HG03135 (cell line): ENCODE data around the gene DCTN3.
A peak's percentile ranks its signal among the peaks of the same experiment; 100 is the strongest.

Experiments used
- ATAC-seq: cut with Tn5 transposase; IDR thresholded peaks from one replicate; pipeline ENCODE4 v1.9.1; 2021; ENCODE audit warnings: mild to moderate bottlenecking, moderate library complexity; ENCODE audit not compliant: unreplicated experiment

Gene DCTN3

DNA sequence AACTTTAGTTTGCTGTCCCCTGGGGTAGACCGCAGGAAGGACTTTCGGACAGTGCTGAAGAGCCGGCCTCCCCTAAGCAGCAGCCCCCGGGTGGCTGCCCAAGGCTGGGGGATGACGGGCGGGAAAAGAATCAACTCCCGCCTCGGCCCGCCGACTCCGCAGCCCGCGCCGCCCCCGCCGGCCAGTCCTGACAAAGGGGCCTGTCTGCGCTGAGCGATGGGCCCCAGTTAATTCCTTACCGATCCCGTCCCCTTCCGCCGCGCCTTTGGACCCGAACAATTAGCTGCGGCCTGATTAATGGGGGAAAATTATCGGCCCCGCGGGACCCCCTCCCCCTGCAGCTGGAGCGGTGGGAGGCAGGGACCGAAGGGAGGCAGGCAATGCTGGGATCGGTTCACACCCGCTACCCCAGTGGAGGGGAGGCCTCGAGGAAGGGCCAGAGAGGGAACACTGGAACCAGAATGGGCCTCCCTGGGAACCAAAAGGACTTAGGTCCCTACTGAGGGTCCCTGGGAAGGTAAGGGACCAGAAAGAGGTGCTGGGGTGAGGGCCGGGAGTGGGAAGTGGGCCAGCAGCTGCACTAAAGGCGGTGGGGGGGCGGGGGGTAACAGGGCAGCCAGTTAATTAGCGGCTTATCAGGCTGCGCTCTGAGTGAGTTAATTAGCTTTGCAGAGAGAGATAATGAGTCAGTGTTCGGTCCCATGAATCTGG, 4.3 kb upstream of the DCTN3 start:
- no peak for ATAC-seq

DNA sequence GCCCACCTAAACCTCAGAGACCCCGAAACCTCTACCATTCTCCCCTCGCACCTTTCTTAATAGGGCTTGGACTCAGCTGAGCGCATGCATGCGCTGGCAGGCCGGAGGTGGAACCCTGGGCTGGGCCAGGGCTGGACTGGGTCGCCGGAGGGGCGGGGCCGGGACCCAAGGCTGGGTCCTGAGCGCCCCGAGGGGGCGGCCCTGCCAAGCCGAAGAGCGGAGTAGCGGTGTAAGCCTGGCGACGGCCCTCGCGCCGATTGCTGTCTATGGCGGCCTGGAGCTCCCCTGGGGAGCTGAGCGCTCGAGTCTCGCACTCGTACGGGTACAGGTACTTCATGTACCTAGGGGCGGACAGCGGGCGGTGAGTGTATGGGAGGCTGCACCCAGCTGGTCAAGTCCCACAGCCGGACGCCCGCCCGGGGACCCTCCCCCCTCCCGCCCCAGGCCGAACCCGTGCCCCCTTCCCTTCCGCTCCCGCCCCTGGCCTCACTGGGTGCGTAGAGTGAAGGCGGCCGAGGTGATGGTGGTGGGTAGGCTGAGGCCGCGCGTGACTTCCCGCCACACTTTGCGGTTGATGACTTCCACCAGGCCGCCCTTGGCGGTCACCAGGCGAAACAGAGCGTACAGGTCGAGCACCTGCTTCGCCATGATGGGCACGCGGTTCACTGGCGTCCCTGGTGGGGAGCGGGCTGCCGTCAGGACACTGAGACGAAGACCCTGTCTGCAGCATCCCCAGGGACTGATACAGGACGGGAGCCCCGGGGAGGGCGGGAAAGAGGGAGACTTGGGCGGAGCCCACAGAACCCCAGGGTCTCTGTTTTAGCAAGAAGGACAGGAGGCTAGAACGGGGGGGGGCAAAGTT, 3.3 kb upstream of the DCTN3 start:
- no peak for ATAC-seq

DNA sequence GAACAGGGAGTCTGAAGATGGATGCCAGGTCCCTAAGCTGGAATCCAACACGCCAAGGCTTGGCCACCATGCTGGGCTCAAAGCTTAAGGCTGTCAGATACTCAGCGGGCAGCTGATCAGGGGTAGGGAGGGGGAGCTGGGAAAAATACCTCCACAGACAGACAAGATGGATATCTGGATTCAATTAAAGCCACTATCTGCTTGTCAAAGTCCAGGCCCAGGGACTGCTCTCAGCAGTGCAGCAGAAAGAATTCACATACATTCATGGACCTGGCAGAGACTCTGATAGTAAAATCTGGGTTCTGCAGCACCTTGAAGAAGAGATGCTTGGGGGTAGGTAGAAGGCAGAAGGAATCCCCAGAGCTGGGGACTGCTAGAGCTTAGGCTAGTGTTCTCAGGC, 5.2 kb downstream of the DCTN3 start:
- ATAC-seq = no peak

DNA sequence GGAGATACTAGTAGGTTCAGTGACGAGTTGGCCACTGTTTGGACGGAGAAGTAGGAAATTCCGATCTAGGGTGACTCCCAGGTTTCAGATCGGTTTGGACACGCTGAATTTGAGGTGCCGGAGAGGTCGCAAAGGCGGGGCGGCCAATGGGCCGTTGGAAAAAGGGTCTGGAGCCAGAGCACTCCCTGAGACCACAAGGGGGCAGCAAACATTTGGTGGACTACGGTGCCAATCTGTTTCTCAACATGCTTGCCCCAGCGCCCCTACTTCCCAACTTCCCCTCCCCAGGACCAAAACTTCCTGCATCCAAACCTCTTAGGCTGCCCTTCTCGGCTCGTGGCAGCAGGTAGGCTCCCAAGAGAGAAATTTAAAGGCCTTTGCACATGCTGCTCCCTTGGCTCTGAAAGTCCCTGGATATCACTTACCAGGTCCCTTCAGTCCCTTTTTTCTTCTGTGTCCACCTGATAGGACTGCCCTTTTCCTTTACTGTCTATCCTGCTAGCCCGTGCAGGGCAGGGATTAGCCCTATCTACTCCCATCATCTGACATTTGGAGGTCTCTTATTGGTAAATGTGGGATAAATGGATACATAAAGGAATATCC, 7.4 kb downstream of the DCTN3 start:
- peak; percentile 41 for ATAC-seq

DNA sequence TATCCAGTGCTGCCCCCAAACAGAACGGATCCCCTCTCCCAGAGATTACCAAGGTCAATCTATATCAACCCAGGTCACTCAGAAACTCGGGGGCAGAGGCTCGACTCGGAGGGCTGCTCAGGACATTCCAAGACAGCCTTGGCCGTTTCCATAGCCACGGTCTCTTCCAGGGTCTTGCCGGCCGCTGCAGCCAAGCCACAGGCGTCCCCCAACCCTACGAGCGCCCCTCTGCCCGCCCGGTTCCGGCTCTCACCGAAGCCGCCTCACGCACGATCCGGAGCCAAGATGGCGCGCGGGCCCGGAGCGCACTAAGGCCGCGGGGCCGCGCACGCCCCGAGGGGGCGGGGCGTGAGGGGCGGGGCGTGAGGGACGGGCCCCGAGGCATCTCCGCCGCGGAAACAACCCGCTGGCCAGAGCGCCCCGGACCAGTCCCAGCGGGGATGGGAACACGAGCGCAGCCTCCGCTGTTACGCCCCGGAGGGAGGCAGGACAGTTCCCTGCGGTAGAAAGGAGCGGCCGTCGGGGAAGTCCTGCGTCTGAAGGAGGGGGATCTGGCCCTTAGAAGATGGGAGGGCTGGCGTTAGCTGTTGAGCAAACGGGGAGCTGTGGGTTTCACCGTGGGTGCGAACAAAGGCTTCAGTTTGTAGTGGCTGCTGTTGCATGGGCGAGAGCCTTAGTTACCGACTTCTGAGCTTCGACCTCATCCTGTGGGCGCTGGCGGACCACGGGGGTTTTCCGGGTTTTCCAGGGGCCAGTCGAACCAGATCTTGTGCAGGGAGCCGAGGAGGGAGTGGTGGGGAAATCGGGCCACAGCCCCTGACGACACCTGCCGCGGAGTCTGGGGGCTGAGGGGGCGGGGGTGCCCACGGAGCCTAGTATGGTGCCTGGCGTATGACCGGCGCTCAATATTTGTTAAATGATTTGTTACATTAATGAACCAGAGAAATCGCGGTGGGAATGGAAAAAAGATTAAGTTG, 8.2 kb downstream of the DCTN3 start, which contains the start of gene RPP25L:
Gene RPP25L, minus strand, starts transcription at position 287 of the 977 bp plus-strand sequence. CDS start 801 bp downstream, outside the sequence.
- ATAC-seq = peak; percentile 76

DNA sequence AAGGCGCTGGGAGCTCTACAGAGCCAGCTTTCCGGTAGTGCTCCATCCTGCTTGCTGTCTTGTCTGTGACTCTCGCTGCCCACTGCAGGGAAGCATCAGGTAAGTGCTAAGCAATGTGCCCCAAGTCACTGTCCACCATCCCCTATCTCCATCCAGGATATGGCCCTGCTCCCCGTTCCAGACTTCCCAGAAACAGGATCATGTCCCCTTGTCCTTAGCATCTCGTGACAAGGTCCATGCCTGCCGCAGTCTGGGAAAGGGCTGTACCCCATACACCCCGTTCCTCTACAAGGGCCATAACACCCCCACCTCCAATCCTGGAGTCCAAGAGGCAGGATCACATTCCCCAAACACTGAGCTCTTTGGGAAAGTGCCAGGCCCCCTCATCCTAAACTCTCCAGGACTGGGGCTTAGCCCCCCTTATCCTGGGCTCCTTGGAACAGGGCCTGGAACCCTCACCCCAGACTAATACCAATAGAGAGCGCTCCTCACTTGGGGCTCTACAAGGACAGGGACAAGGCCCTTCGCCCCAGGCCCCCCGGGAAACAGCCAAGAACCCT, 9.0 kb downstream of the DCTN3 start:
- no peak for ATAC-seq

DNA sequence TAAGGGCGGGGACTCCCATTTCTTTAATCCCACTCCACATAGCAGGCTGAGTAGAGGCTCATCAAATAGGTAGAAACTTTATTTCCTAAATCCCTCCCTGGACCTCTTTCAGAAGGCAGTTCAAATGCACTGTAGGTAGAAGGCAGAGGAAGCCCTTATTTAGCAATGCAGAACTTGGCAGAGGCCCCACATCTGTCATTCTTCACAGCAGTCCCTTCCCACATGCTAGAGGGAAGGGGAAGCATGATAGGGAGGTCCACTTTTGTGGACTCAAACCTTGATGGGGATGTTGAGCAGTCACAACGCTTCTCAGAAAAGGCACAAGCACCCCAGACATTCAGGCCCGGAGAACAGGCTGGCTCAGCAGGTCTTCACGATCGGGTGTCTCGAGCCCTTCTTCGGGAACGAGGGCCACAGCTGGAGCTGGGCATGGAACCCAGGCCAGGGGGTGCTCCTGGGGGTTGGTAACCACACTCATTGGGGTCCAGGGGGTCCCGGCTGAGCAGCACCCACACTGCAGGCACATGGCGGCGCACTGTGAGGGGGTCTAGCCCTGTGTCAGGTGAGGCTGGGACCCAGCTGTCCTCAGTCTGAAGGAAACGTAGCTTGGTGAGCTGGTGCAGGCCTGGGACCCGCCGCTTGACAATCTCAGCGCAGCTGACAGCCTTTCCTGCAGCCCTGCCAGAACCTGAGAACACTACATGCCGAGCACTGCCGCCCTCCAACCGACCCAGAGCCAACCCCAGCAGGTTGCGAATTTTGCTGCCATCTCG, 9.7 kb downstream of the DCTN3 start:
- no peak for ATAC-seq

DNA sequence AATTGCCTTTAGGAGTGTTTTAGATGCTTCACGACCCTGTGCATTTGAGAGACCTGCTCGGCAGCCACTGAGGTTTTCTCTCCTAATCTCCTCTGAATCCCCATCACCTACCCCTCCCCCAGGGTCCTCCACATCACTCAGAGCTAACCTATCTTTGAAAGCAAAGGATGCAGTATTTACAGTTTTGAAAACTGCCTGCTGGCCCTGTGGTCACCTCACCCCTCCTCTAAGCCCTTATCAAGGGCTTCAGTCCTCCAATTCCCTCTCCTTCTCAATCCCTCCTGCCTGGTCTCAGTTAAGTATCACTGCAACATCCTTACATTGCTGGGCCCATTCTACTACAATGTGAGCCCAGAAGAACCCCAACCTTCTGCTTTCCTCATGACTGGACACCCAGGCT, 13.0 kb downstream of the DCTN3 start:
- no peak for ATAC-seq

DNA sequence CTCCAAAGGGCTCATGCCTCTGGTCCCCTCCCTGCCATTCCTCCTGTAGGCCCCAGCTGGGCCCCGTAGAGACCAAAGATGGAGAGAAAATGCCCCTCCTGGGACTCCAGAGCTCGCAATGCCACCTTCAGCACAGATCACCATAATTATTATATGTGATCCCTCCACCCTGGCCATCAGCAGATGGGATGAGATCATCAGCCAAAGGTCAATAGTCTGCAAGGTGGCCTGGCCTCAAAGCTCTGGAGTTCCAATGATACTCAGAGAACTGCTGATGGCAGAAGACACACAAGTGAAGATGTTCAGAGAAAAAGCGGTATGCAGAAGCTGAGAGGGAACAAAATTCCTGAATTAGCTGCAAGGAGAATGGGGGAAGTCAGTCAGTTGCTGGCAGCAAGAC, 13.4 kb downstream of the DCTN3 start:
- no peak for ATAC-seq

DNA sequence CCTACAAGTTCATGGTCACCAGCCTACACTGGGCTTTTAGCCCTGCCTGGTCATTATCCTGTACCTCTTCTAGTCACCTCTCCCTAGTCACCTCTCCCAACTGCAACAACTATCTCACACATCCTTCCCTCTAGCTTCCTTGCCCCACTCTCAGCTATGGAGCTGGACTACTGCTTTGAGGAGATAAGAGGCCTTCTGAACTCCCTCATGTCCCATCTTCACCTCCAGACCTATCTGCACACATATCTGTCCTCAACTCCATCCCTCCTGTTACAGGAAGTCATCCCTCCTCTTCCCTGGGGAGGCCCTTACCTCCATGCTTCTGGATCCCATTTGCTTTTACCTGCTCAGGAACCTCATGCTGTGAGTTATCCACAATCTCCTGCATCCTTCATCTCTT, 14.1 kb downstream of the DCTN3 start:
- ATAC-seq = no peak

DNA sequence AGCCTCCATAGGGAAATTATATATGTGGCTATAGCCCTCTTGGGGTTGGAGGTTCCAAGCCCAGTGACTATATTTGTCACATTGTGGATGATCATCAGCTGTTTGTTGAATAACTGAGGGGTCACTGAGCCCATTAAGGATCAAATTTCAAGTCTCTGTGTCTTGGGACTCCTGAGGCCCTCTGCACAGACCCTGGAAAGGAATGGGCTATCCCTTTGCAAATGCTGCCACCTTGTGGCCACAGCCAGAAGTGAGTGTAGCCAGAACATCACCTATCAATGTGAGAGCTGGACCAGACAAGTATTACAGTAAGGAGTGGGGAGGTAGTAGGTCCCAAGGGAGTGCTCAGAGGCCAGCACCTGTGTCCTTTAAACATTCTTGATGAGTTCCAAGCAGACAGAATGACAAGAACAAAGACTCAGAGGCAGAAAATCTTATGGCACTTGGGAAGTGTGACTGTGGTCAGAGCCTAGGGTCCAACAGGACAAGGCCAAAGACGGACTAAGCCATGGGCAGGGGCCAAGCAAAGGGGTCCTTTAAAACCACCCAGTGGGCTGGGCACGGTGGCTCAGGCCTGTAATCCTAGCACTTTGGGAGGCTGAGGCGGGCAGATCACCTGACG, 16.6 kb downstream of the DCTN3 start:
- ATAC-seq = peak; percentile 64

DNA sequence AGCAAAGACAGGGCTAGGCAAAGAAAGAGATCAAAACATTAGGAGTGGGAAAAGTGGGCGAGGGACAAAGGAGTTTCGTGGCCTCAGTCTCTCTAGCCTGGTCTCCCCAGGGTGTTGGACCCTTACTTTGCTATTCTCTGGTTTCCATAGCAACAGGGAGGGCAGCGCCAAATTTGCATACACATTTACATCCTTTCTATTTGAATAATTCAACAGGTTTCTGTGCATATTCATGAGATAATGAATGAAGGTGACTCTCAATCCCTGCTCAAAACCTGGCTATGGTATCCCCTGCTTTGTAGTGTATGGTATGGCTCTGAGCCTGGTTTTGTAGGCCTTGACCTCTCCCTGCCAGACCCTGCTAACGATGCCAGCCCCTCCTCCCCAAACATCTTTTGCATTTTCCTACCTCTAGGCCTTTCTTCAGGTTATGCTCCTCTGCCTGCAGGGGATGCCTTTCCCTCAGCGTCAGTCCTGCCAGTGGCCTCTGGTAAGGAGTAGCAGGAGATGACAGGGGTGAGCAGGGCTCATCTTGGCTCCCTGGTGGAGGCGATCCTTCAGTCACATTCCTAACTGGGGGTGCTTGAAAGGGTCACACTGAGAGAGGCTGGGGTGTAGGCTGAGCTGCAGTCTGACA, 18.2 kb downstream of the DCTN3 start:
- ATAC-seq = no peak

DNA sequence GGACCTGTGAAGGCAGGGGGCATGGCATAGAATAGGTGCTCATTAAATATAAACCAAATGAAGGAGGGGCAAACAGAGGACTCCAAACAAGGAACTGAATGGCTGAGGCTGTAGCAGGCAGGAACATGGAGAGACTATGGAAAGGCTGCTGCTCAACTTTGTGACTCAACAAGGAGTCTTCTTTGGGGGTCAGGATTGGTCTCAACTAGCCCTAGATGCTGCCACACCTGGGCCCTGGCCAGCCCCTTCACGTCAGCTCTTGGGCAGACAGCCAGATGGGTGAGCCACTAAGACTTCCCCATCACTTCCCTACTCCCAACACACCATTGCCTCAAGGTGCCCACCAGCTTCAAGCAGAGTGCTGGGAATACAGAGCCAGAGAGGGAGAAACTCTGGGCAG, 19.4 kb downstream of the DCTN3 start:
- no peak for ATAC-seq

DNA sequence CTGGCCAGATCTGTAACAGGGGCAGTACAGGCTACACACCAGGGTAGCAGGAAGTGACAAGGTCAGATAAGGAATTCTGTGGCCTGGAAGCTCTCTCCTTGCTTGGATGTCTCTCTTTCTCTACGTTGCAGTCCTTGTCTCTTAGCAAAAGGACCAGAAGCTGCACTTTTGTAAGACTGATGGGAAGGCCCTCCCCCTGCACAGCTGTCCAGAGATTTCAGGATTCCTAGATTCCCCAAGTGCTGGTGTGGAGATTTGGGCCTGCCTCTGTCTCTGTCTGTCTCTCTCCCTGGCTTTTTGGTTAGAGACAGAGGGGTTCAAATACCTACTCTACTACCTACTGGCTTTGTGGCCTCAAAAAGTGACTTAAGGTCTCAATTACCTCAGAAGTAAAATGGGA, 20.7 kb downstream of the DCTN3 start:
- no peak for ATAC-seq

DNA sequence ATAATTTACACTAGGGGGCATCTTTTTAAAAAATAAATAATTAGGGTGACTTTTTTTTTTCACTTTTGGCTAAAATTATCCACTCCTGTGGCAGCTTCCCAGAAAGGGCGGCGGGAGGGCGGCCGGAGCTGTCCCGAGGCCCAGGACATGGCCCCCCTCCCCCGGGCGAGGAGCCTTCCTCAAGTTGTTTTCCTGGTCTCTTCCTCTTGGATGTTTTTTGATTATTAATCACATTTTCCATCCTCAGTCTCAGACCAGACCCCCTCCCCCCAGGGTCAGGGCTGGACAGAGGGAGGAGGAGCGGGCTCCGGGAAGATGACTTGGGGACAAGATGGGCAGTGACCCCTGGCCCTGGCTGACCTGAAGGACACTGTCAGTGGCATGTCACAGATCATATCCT, 26.1 kb downstream of the DCTN3 start:
- ATAC-seq = no peak

DNA sequence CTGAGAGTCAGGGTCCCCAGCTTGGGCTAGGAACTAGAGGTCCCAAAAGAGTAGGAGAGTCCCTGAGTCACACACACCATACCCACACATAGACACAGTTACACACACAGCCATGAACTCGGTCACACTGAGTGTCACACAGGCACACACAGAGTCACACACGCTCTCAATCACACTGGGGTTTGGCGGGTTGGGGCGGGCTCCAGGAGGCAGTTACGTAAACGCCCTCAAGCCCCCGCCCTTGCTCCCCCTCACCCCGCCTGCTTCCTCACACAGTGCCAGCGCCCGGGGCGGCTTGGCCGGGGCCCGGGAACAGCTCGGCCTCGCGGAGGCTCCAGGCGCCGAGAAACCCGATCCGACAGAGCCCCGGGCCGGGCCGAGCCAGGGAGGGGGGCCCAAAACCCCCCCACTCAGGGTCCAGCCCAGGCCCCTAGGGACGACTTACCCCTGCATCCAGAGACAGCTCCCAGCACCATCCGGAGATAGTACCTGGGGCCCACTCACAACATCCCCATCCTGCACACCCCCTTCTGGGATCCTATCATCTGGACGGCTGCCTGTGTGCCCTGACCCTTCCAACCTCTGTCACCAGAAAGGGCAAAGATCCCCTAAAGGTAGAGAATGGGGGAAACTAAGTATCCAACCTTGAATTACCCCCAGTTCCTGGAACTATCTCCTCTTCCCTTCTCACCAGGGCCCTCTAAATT, 27.2 kb downstream of the DCTN3 start:
- no peak for ATAC-seq

DNA sequence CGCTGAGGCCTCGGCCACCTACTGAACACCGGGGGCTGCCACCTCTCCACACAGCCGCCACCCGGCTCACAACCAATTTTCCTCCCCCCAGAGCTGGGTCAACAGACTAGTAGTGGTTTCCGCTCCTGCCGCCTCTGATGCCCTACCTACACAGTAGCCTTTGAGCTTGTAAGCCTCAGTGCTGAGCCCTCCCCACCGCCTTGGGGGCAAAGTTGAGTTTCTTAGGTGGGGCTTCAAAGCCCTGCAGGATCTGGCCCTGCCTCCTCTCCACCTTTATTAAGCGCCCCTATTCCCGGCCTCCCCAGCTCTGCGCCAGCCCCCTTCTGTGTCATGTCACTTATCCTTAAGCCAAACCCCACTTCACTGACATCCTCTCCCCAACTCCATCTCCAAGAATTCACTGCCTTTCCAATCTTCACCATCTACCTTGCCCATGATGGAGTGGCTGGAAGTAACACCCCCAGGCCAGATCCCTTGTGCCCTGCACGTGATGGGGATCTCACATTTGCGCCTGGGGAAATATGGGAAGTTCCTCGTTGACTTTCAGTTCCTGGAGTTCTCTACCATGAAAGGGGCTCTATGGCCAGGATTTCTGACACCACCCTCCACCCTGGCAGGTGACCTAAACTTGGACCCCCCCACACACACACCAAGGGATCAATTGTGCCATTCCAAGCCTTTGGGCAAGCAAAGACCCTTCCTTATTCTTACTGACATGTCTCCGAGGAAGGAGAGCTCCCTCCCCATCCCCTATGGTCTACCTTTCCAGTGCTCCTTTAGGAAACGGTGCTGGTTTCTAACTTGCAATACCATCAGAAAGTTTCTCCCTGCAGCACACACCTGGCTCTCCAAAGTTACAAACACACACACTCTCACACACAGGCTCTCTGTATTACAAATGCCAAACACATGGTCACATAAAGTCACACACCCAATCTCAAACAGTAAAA, 28.1 kb downstream of the DCTN3 start:
- no peak for ATAC-seq
